Peyer's patch (tissue), 4 donors: ENCODE measurements around the gene BCL7C.
A peak's percentile ranks its signal among the peaks of the same experiment; 100 is the strongest.

ENCODE experiments used
- CTCF ChIP-seq, 6 experiments: fragments of 450-650 bp in 4 of 6; fragments of 200-600 bp in 2 of 6; sonication (generic) in 1 of 6; IDR thresholded peaks; one replicate each; pipeline ENCODE4 v1.5.1; 2017 to 2019; ENCODE audit warnings: antibody characterized with exemption in 6 of 6, mild to moderate bottlenecking in 3 of 6, moderate library complexity in 1 of 6
- POLR2A ChIP-seq, 2 donors: fragments of 450-650 bp; IDR thresholded peaks; one replicate each; pipeline ENCODE4 v1.5.1; 2017; ENCODE audit warnings: antibody characterized with exemption in 2 of 2, mild to moderate bottlenecking in 2 of 2, moderate library complexity in 2 of 2

- TF ChIP-seq CTCF (IDR thresholded peaks at IDR 0.05) = no peak
- peak in 1 of 2 donors; percentile 11 for TF ChIP-seq POLR2A (IDR thresholded peaks at IDR 0.05)
Measured at GRCh38 chr16:30875871-30876801, 17.7 kb downstream of the BCL7C start.
